IMR-90 (cell line): ENCODE data around the gene KRT9.
"Not testable (repeated sequence)": the region's sequence is repeated elsewhere in the genome, so short reads cannot be mapped to it uniquely, and the experiment has no call there.

Experiments
- CEBPB ChIP-seq: IDR thresholded peaks from 2 replicates; pipeline ENCODE4 v1.6.1; 2012; ENCODE audit warnings: low read depth, low read length, improper control_type of control experiment
- MAFK ChIP-seq: IDR thresholded peaks from 2 replicates; pipeline ENCODE4 v1.6.1; 2012; ENCODE audit warnings: low read depth, low read length, improper control_type of control experiment
- MXI1 ChIP-seq: IDR thresholded peaks from 2 replicates; pipeline ENCODE4 v1.6.1; 2012; ENCODE audit warnings: low read depth, mild to moderate bottlenecking, low read length, moderate library complexity, borderline replicate concordance
- NFE2L2 ChIP-seq: fragments of 150-350 bp; IDR thresholded peaks from 2 replicates; pipeline ENCODE4 v1.6.1; 2016; ENCODE audit warnings: low read depth, mild to moderate bottlenecking, low read length
- POLR2A ChIP-seq: IDR thresholded peaks from 2 replicates; pipeline ENCODE4 v1.6.1; 2012; ENCODE audit warnings: mild to moderate bottlenecking, low read depth, low read length
- RAD21 ChIP-seq: IDR thresholded peaks from 2 replicates; pipeline ENCODE4 v1.6.1; 2012; ENCODE audit warnings: low read length, improper control_type of control experiment
- RCOR1 ChIP-seq: IDR thresholded peaks from 2 replicates; pipeline ENCODE4 v1.6.1; 2012; ENCODE audit warnings: mild to moderate bottlenecking, low read length, improper control_type of control experiment; ENCODE audit not compliant: insufficient replicate concordance
- RFX5 ChIP-seq: IDR thresholded peaks from 2 replicates; pipeline ENCODE4 v1.8.0; 2012; ENCODE audit warnings: low read depth, mild to moderate bottlenecking, low read length, moderate library complexity
- SMC3 ChIP-seq: fragments of 150-350 bp; IDR thresholded peaks from 2 replicates; pipeline ENCODE4 v1.6.1; 2016; ENCODE audit warnings: low read depth, mild to moderate bottlenecking, antibody characterized with exemption, low read length, moderate library complexity
- TF ChIP-seq, protein P1 (sequence below): conservative IDR thresholded peaks from 2 replicates; pipeline ENCODE4 v1.5.1; 2012; ENCODE audit warnings: mild to moderate bottlenecking, low read depth, low read length, improper control_type of control experiment
- TF ChIP-seq, protein P2 (sequence below): fragments of 150-350 bp; IDR thresholded peaks from 2 replicates; pipeline ENCODE4 v1.6.1; 2017; ENCODE audit warnings: mild to moderate bottlenecking, antibody characterized with exemption, low read length, low read depth

DNA sequence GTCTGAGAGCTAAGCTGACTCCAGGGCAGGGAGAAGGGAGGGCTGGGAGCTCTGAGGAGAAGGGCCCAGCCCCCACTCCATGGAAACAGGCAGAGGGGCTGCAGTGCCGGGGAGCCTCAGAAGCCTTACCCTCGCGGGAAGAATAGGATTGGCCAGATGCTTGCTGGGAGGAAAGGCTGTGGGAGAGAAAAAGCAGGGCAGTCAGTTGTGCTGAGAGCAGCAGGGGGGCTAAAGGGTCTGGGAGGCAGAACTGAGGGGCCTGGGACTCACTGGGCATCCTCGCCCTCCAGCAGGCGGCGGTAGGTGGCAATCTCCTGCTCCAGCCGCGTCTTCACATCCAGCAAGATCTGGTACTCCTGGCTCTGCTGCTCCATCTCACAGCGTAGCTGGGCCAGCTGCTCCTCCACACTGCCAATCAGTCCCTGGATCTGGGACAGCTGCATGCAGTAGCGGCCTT, 38.2 kb upstream of the KRT9 start:
- not testable (repeated sequence) for TF ChIP-seq CEBPB, MAFK, MXI1, POLR2A, SMC3, RCOR1, RFX5, NFE2L2, RAD21
- TF ChIP-seq, protein P1, sequence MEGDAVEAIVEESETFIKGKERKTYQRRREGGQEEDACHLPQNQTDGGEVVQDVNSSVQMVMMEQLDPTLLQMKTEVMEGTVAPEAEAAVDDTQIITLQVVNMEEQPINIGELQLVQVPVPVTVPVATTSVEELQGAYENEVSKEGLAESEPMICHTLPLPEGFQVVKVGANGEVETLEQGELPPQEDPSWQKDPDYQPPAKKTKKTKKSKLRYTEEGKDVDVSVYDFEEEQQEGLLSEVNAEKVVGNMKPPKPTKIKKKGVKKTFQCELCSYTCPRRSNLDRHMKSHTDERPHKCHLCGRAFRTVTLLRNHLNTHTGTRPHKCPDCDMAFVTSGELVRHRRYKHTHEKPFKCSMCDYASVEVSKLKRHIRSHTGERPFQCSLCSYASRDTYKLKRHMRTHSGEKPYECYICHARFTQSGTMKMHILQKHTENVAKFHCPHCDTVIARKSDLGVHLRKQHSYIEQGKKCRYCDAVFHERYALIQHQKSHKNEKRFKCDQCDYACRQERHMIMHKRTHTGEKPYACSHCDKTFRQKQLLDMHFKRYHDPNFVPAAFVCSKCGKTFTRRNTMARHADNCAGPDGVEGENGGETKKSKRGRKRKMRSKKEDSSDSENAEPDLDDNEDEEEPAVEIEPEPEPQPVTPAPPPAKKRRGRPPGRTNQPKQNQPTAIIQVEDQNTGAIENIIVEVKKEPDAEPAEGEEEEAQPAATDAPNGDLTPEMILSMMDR, result 0 out of 2 replicates have a peak, but pooled peaks have one; percentile 20
- TF ChIP-seq, protein P2, sequence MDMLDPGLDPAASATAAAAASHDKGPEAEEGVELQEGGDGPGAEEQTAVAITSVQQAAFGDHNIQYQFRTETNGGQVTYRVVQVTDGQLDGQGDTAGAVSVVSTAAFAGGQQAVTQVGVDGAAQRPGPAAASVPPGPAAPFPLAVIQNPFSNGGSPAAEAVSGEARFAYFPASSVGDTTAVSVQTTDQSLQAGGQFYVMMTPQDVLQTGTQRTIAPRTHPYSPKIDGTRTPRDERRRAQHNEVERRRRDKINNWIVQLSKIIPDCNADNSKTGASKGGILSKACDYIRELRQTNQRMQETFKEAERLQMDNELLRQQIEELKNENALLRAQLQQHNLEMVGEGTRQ, result not testable (repeated sequence)
